GM21529 (cell line): ENCODE measurements around the gene IFT27.
A peak's percentile ranks its signal among the peaks of the same experiment; 100 is the strongest.

Source experiments
- ATAC-seq: cut with Tn5 transposase; IDR thresholded peaks from one replicate; pipeline ENCODE4 v1.9.1; 2021; ENCODE audit not compliant: unreplicated experiment

The IFT27 gene

DNA sequence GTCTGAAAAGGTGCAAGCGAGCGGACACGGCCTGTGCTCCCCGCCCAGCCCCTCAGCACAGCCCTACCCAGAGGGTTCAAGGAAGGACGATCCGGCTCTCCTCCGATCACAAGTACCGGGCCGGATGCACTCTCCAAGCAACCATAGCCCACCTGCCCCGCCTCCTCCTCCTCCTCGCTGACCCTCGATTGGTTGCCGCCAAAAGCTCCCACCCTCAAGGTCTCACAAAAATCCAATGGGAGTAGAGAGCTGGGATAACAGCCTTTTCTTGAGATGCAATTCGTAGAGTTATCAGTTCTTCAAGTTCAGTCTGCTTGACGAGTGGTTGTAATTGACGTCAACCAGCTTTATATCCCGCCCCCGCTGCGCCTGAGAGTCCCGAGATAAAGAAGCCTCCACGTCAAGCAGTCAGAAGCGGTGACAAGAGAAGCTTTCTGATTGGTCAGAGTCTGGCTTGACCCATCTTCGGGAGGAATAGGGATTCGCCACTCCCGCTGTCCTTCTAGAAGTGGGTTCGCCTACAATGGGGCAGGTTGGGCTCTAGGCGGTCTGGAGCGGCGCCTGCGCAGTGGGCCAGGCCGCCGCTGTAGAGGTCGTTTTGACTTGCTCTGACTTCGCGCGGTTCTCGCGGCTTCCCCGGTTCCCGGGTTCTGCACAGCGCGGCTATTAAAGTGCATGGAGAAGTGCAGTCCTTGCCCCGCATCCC, at the start of gene IFT27:
IFT27 (minus strand) TSS at position 156 of the 706 bp plus-strand sequence. CDS start 412 bp downstream, outside the sequence.
- ATAC-seq, result peak; percentile 88

- ATAC-seq, result no peak
Measured at GRCh38 chr22:36824655-36825054, 48.7 kb upstream of the IFT27 start.

DNA sequence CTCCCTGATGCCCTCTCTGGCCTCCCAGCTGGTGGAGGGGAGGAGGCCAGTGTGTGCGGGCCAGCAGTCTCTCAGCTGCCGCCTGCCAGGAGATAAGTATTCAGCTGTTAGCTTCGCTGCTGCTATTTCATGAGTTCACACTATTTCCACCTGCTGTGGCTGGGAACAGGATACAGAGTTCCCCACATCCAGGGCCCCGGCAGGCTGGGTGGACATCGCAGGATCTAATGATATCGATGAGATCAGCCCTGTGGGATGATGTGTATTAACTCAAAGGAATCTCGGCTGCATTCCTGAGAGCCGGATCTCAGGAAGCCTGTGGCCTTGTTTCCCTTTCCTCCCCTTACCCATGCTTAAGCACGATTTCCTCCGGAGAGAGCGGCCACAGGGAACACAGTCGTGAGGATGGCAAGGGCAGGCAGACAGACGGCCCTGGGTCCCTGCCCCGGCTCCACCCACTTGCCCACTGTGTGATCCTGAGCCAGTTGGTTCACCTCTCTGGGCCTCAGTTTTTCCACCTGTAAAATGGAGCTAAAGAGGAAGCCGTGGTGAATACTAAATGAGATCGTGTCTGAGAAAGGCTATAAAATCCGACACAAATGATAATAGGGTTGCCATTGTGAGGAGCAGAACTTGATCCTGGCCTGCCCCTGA, 47.4 kb upstream of the IFT27 start:
- no peak for ATAC-seq

DNA sequence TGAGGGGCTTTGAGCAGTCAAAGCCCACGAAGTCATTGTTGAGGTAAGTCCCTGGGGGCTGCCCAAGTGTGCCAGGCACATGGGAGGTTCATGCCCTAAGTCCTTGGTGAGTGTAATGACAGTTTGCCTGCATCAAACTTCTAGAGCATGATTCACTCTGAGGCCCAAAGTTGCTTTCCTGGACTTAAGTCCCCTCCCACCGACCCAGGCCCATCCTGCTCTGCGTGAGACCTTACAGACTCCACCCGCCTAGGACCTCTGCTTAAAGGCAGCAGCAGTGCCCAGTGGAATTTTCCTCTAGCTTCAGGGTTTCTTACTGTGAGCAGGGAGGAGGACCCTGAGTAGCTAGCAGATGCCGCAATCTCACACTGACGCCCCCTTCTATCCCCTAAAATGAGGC, 46.7 kb upstream of the IFT27 start:
- no peak for ATAC-seq

GRCh38 chr22:36819112-36819511, 43.2 kb upstream of the IFT27 start:
- ATAC-seq, result no peak

- no peak for ATAC-seq
Measured at GRCh38 chr22:36818010-36818642, 42.2 kb upstream of the IFT27 start.

DNA sequence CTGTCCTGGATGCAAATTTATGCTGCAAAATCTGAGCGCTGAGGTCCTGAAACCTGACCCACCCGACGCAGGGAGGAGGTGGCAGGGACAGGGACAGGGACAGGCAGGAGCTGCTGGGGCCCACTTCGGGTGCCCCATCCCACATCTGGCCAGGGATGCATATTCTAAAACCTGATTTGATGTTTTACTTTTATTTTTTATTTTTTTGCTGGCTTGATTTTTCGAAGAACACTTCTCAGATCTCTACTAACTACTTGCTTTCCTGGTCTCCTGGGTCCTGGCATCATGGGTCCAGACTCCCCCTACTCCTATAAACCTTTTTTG, 41.6 kb upstream of the IFT27 start:
- no peak for ATAC-seq

- no peak for ATAC-seq
Measured at GRCh38 chr22:36816636-36817524, 41.0 kb upstream of the IFT27 start, which contains the start of gene PVALB. Gene PVALB (minus strand): TSS chr22:36817035. CDS start chr22:36817005, 30 bp downstream.

DNA sequence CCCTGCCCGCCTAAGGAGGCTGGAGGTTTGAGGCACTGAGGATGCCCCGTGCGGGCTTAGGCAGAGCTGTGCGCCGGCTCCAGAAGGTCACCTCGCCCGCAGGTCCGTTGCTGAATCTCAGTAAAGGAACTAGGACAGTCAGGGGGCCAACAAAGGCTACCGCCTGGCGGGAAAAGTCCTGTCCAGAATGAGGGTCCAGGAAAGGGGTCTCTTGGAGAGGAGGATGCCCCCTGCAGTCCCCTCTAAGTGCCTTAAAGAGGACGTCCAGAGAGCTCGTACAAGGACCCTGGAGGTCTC, 40.4 kb upstream of the IFT27 start:
- ATAC-seq, result no peak

- ATAC-seq, result no peak
Measured at GRCh38 chr22:36815558-36816338, 39.8 kb upstream of the IFT27 start.

GRCh38 chr22:36814801-36815200, 38.9 kb upstream of the IFT27 start:
- no peak for ATAC-seq

- no peak for ATAC-seq
Measured at GRCh38 chr22:36811094-36811800, 35.3 kb upstream of the IFT27 start.

- ATAC-seq, result no peak
Measured at GRCh38 chr22:36809351-36809750, 33.4 kb upstream of the IFT27 start.

GRCh38 chr22:36808721-36809344, 32.9 kb upstream of the IFT27 start:
- no peak for ATAC-seq

DNA sequence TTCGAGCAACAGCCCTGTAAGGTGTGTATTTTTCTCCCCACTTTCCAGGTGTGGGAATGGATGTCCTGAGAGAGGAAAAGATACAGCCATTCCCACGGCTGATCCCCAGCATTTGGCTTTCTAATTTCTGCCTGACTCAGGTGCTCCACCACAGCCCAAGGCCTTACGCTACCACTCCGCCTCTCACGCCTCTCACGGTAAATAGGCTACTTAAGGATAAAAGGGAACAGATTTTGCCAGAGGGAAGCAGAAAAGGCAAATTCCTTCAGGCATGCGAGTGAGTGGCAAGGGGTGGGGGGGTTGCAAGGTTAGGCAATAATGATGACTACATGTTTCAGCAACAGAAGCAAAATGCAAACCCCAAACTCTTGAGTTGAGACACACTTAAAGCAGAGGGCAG, 31.7 kb upstream of the IFT27 start:
- ATAC-seq, result no peak

DNA sequence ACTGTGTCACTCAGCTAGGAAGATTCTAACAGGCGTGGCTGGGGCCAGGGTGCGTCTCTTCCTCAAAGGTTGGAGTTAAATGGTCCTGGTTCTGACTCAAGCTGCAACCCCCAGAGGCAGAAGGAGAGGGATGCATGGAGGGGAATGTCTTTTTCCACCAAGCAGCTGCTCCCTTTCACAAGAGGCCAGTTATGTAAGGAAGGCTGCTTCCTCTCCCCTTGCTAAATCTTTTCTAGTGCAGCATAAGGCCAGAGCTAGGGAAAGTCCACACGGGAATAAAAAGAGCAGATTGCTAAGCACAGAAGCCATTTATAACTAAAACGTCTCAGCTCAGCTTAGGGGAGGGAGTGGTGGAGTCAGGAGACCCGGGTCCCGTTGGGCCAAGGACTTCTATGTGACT, 30.9 kb upstream of the IFT27 start:
- ATAC-seq, result no peak

- ATAC-seq, result no peak
Measured at GRCh38 chr22:36803358-36803757, 27.4 kb upstream of the IFT27 start.

GRCh38 chr22:36798674-36799066, 22.8 kb upstream of the IFT27 start:
- ATAC-seq, result no peak

- ATAC-seq, result no peak
Measured at GRCh38 chr22:36797911-36798673, 22.2 kb upstream of the IFT27 start.
